AG09319 (cell line): Measurements from ENCODE around the gene CST9.

Experiments used
- DNase-seq: peaks from one replicate; pipeline ENCODE4 v3.0.0-alpha.2; 2010; ENCODE audit warnings: low read depth; ENCODE audit errors: extremely low read depth
- TF ChIP-seq, protein P1 (sequence below): IDR thresholded peaks from 2 replicates; pipeline ENCODE4 v1.5.1; 2011; ENCODE audit warnings: low read depth, mild to moderate bottlenecking, inconsistent platforms, low read length, moderate library complexity

The CST9 gene, protein sequence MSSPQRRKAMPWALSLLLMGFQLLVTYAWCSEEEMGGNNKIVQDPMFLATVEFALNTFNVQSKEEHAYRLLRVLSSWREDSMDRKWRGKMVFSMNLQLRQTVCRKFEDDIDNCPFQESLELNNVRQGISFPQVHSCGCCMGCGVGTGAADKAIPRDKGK

DNA sequence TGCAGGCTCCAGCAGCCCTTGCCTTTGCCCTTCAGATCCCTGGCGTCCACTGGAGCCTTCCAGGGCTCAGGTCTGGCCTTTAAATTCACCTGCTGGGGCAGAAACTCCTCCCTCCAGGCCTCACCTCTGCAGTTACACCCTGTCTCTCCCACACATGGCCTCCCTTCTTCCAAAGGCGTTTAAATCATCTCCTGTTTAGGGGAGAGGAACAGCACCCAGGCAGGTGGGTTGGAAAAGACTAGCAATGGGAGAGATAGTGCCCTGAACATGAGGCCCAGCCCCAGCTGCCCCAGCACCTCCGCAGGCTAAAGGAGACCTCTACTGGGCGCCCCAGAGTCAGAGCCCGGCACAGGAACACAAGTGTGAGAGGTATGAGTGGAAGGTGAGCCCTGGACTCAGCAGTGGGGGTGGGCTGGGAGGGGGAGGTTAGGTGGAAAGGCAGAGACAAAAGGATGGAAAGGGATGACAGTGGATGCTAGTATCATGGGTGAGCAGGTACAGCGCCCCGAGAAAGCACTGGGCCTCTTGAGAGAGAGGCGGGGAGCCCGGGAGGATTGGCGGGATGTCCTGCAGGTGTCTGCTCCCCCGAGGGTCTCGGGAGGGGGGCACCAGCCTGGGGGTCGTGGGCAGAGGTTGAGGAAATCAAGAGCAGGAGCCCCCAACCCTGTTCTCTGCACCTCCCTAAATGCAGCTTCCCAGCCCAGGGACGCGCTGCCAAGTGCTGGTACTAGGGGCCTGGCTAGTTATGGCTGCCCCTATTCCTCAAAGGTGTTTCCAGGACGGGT, at the start of gene CST9:
Gene CST9, minus strand, starts transcription at position 51 of the 785 bp plus-strand sequence. CDS start 53 bp downstream, outside the sequence.
- no peak for DNase-seq
- TF ChIP-seq, protein P1, sequence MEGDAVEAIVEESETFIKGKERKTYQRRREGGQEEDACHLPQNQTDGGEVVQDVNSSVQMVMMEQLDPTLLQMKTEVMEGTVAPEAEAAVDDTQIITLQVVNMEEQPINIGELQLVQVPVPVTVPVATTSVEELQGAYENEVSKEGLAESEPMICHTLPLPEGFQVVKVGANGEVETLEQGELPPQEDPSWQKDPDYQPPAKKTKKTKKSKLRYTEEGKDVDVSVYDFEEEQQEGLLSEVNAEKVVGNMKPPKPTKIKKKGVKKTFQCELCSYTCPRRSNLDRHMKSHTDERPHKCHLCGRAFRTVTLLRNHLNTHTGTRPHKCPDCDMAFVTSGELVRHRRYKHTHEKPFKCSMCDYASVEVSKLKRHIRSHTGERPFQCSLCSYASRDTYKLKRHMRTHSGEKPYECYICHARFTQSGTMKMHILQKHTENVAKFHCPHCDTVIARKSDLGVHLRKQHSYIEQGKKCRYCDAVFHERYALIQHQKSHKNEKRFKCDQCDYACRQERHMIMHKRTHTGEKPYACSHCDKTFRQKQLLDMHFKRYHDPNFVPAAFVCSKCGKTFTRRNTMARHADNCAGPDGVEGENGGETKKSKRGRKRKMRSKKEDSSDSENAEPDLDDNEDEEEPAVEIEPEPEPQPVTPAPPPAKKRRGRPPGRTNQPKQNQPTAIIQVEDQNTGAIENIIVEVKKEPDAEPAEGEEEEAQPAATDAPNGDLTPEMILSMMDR: no peak

DNA sequence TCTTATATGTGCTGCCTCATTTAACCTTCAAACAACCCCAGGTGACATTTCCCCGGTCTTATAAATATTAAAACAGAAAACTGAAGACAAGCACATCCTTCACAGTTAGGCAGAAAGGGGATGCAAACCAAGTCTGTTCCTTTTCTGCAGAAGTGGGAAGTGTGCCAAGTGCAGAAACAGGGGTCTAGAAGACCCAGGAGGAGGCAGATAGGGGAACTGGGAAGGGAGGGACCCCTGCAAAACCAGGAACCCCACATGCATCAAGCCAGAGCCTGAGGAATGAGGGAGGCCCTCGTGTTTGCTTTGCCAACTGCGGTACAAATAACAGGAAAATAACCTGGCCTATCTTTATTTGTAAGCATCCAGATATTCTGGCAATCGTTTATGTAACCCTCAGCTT, 49.0 kb upstream of the CST9 start:
- TF ChIP-seq, protein P1: no peak
- no peak for DNase-seq

DNA sequence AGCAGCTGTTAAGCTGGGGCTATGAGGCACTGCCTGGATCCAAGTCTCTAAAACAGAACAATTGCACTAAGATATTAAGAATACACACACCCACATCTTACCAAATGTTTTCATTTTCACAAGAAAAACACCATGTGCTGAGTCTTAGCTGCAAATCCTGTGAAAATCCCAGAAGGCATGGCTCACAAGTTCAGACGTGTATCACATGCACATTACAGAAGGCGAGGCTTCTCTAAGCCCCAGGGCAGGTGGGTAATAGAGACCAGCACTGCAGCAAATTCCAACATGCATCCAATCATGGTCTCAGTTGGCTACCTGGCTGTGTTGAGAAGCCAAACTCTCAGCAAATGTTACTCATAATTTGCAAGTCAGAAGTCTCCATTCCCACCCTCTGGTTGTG, 48.3 kb upstream of the CST9 start:
- TF ChIP-seq, protein P1: no peak
- no peak for DNase-seq

DNA sequence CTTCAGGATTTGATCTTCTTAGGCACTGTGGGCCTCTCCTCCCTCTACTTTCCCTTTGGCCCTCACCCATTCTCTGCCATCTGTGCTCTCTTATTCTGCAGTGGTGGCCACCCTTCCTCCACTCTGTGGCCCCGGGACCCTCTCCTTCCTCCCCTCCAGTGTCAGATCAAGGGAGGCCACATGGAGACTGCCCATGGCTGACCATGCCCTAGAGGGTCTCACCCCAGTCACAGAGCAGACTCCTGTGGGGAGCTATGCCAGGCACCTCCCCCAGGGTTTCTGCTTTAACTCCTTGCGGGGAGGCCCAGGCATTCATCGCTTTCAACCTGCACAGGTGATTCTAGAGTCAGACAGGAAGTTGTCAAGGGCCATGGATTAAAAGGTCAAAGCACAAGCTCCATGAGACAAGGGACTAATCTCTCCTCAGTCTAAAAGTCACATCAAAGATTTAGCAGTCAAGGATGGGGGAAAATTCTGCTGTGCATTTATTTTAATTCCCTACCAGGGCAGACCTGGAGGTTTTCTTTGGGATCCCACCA, 47.8 kb upstream of the CST9 start:
- DNase-seq: no peak
- TF ChIP-seq, protein P1: no peak

DNA sequence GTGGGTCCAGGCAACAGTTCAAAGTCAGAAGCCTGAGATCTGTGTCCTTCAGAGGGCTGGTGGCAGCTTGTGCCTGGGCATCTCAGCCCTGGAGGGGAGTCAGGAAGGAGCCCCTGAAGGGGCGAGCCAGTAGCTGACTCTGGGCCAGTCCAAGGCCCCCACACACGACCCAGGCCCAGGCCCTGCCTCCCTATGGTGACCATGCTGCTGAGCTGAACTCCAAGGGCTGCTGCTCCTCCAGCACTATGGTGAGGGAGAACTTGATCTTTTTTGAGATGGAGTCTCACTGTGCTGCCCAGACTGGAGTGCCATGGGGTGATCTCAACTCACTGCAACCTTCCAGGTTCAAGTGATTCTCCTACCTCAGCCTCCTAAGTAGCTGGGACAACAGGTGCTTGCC, 47.2 kb upstream of the CST9 start:
- TF ChIP-seq, protein P1: no peak
- no peak for DNase-seq

DNA sequence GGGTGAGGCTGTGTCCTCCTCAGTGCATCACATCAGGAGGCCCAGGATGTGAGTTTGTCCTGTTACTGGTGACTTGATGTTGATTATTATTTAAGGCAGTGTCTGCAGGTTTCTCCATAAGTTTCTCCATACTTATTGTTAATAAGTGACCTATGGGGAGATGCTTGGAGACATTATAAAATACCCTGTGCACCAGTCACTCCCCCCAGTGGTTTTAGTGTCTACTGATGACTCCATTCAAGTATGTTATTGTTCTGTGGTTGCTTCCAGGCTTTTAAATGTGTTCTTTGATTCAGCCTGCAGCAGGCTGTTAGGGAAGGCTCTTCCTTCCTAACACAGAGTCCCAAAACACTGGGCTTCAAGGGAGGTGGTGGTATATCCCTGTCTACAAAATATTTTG, 46.7 kb upstream of the CST9 start:
- DNase-seq: no peak
- TF ChIP-seq, protein P1: no peak

DNA sequence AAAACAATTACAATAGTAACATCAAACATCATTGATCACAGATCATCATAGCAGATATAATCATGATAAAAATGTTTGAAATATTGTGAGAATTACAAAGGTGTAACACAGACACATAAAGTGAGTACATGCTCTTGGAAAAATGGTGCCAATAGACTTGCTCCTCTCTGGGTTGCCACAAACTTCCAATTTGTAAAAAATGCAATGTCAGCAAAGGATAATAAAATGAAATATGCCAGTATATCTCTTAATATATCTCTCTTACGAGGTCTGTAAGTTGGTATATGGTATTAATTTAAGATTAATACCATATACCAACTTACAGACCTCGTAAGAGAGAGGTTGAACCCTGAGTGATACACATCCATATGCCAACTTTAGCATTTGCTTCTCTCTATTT, 45.4 kb upstream of the CST9 start:
- TF ChIP-seq, protein P1: no peak

More for the DNA sequence above, 45.4 kb upstream of the CST9 start:
- DNase-seq: no peak
